Panc1 (cell line): ENCODE results near the gene TUB. TPM values are rescaled to one million over a fixed set of nuclear protein-coding genes. Genes with fewer than 3 reads are reported as not detected.

Source experiments
- ATAC-seq: fragments of 200-7000 bp; cut with Tn5 transposase; 2 replicates; pipeline ENCODE4 v1.9.1; 2020; ENCODE audit warnings: mild to moderate bottlenecking, moderate library complexity
- BruUV-seq: library from RNA; stranded (reverse); fragments of 400-500 nt; replicated peaks from 2 replicates; lab custom pipeline; 2021; lab: Mats Ljungman, UMichigan
- CTCF ChIA-PET: fragments of 300-600 bp; sonication (Branson Sonifier 250); formaldehyde crosslinking; loops from one replicate; lab custom pipeline; 2022; ENCODE audit warnings: antibody characterized with exemption; lab: Charles Lee
- POLR2A ChIA-PET: fragments of 300-600 bp; sonication (Branson Sonifier 250); formaldehyde crosslinking; loops from one replicate; lab custom pipeline; 2022; ENCODE audit warnings: antibody characterized with exemption; lab: Charles Lee
- DNase-seq: peaks from one replicate; pipeline ENCODE4 v3.0.0-alpha.2; 2010; ENCODE audit warnings: low read depth, low spot score
- H3K27ac ChIP-seq: 2 replicates; pipeline ENCODE4 v1.5.1; 2011; ENCODE audit warnings: mild to moderate bottlenecking, low read length, inconsistent platforms
- H3K27me3 ChIP-seq: fragments of 200-500 bp; sonication (Bioruptor generic); 2 replicates; pipeline ENCODE4 v1.6.0; 2014; ENCODE audit warnings: low read length, inconsistent platforms; ENCODE audit not compliant: control insufficient read depth, insufficient read depth
- H3K36me3 ChIP-seq: fragments of 200-500 bp; sonication (Bioruptor generic); 2 replicates; pipeline ENCODE4 v1.5.1; 2014; ENCODE audit warnings: inconsistent platforms, mild to moderate bottlenecking, low read length, moderate library complexity; ENCODE audit not compliant: control insufficient read depth, insufficient read depth
- H3K4me1 ChIP-seq: 2 replicates; pipeline ENCODE4 v1.5.1; 2011; ENCODE audit warnings: inconsistent platforms, mild to moderate bottlenecking, low read length, moderate library complexity; ENCODE audit not compliant: control insufficient read depth, insufficient read depth
- H3K4me3 ChIP-seq, 2 experiments: 2 replicates each; pipeline ENCODE4 v1.5.1; 2011 to 2012; ENCODE audit warnings: low read depth in 2 of 2, low read length in 2 of 2, mild to moderate bottlenecking in 2 of 2, inconsistent platforms in 1 of 2, moderate library complexity in 1 of 2
- H3K9me3 ChIP-seq: fragments of 200-500 bp; sonication (Bioruptor generic); 2 replicates; pipeline ENCODE4 v1.5.1; 2014; ENCODE audit warnings: low read depth, mild to moderate bottlenecking, inconsistent platforms, low read length, moderate library complexity; ENCODE audit not compliant: control insufficient read depth, insufficient read depth
- CTCF ChIP-seq: fragments of 450-650 bp; IDR thresholded peaks from 2 replicates; pipeline ENCODE4 v1.5.1; 2017; ENCODE audit warnings: mild to moderate bottlenecking
- POLR2AphosphoS5 ChIP-seq: IDR thresholded peaks from 2 replicates; pipeline ENCODE4 v1.6.1; 2012; ENCODE audit warnings: mild to moderate bottlenecking, low read depth, low read length, moderate library complexity
- SIN3A ChIP-seq: IDR thresholded peaks from 2 replicates; pipeline ENCODE4 v1.6.1; 2012; ENCODE audit warnings: low read depth, mild to moderate bottlenecking, low read length, moderate library complexity, borderline replicate concordance; ENCODE audit not compliant: insufficient read depth
- TCF7L2 ChIP-seq: IDR thresholded peaks from 2 replicates; pipeline ENCODE4 v1.6.1; 2011; ENCODE audit warnings: mild to moderate bottlenecking, low read depth, low read length, inconsistent platforms
- in situ Hi-C: cut with HindIII; loops from 2 replicates; pipeline ENCODE4 v1.10.0; 2016; ENCODE audit warnings: low sequenced_read_pairs, low pct_unique_long_range_greater_than_20kb
- intact Hi-C: fragments of 100-400 bp; cut with micrococcal nuclease; formaldehyde crosslinking; loops from one replicate; pipeline ENCODE4 v1.10.0; 2022; ENCODE audit not compliant: unreplicated experiment
- total RNA-seq: library from RNA; stranded (reverse); gene quantifications from one replicate; pipeline ENCODE4 v1.2.1, GENCODE V29; 2021; ENCODE audit not compliant: unreplicated experiment
- TF ChIP-seq, protein P1 (sequence below), 2 experiments: IDR thresholded peaks; 2 replicates each; pipeline ENCODE4 v1.6.1; 2011 to 2012; ENCODE audit warnings: low read depth in 2 of 2, control low read depth in 1 of 2, low read length in 1 of 2, mild to moderate bottlenecking in 1 of 2, moderate library complexity in 1 of 2; ENCODE audit not compliant: insufficient read depth in 1 of 2

TUB gene
- total RNA-seq, 1 experiment from 2014 or later: 4.3 TPM

GRCh38 chr11:8086571-8086970, 5.6 kb downstream of the TUB start:
- Histone ChIP-seq H3K27me3 (peaks cover 6% of the 10 kb centered on the region; the same call in 1 of the 2 replicates), H3K36me3 (no peaks in the 10 kb centered on the region), H3K27ac (no peak overlapping the region), H3K9me3 (no peaks in the 10 kb centered on the region), H3K4me1 (no peaks in the 10 kb centered on the region; the same call in 1 of the 2 replicates), H3K4me3 (no peak overlapping the region)
- ATAC-seq (no peak), DNase-seq (no peak)
- no peak for TF ChIP-seq TCF7L2
- TF ChIP-seq CTCF: no peak
- no peak for TF ChIP-seq POLR2AphosphoS5
- TF ChIP-seq, protein P1, sequence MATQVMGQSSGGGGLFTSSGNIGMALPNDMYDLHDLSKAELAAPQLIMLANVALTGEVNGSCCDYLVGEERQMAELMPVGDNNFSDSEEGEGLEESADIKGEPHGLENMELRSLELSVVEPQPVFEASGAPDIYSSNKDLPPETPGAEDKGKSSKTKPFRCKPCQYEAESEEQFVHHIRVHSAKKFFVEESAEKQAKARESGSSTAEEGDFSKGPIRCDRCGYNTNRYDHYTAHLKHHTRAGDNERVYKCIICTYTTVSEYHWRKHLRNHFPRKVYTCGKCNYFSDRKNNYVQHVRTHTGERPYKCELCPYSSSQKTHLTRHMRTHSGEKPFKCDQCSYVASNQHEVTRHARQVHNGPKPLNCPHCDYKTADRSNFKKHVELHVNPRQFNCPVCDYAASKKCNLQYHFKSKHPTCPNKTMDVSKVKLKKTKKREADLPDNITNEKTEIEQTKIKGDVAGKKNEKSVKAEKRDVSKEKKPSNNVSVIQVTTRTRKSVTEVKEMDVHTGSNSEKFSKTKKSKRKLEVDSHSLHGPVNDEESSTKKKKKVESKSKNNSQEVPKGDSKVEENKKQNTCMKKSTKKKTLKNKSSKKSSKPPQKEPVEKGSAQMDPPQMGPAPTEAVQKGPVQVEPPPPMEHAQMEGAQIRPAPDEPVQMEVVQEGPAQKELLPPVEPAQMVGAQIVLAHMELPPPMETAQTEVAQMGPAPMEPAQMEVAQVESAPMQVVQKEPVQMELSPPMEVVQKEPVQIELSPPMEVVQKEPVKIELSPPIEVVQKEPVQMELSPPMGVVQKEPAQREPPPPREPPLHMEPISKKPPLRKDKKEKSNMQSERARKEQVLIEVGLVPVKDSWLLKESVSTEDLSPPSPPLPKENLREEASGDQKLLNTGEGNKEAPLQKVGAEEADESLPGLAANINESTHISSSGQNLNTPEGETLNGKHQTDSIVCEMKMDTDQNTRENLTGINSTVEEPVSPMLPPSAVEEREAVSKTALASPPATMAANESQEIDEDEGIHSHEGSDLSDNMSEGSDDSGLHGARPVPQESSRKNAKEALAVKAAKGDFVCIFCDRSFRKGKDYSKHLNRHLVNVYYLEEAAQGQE (IDR thresholded peaks at IDR 0.05; ENCODE audit: insufficient read depth in 1 of 2, low read depth in 2 of 2, low read length in 1 of 2): no peak
- TF ChIP-seq SIN3A: no peak
- intact Hi-C loops (no loop called here), in situ Hi-C loops (no loop called here)
- no TSS peak for BruUV-seq
- ChIA-PET POLR2A (no interaction called here), CTCF (interaction anchor here (0.6 to 2.5 kb wide), 3 partner anchors 12 to 80 kb away, joined by 3 to 9 read pairs (median 3); no protein-coding TSS in a partner anchor)

GRCh38 chr11:8087185-8087584, 6.2 kb downstream of the TUB start:
- ATAC-seq: no peak
- no peaks in the 10 kb centered on the region for H3K36me3 ChIP-seq
- no peaks in the 10 kb centered on the region for H3K4me1 ChIP-seq
- no peak overlapping the region for H3K4me3 ChIP-seq
- TF ChIP-seq TCF7L2 (no peak), POLR2AphosphoS5 (no peak), CTCF (no peak), SIN3A (no peak)
- TF ChIP-seq, protein P1 (IDR thresholded peaks at IDR 0.05; ENCODE audit: insufficient read depth in 1 of 2, low read depth in 2 of 2, low read length in 1 of 2): no peak
- H3K27ac ChIP-seq: no peak overlapping the region
- no peaks in the 10 kb centered on the region for H3K9me3 ChIP-seq
- DNase-seq: no peak
- in situ Hi-C loops (no loop called here), intact Hi-C loops (no loop called here)
- ChIA-PET POLR2A (no interaction called here), CTCF (interaction anchor here (0.7 to 2.5 kb wide), 3 partner anchors 12 to 774 kb away, joined by 3 to 9 read pairs (median 3); no protein-coding TSS in a partner anchor)
- BruUV-seq: no TSS peak
- H3K27me3 ChIP-seq: peaks cover 3% of the 10 kb centered on the region; the same call in 1 of the 2 replicates
